Measurements from ENCODE around the gene MFAP5.

DNA sequence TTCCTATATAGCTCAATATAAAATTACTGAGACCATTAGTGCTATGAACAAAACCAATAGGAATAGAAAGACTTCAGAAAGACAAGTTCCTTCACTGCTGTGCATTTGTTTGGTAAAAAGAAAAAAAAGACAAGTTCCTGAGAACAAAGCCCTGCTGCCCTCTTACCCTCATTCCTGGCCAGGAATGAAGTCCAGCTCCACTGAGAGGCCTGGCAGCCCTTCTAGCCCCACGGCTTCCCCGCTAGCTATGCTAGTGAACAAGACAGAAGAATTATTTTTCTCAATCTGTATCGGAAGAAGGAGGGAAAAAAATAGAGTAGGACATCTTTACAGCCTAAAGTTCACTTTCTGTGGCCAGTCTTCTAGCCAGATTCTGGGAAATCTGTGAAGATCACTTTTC, 1.6 kb downstream of the MFAP5 start:
- TF ChIP-seq ZNF70 (CRISPR knock-in tag; IDR thresholded peaks at IDR 0.05) = no peak
- no peak for TF ChIP-seq PPARA (CRISPR knock-in tag; IDR thresholded peaks at IDR 0.05; ENCODE audit: borderline replicate concordance)
- no peak for TF ChIP-seq ZFP3 (CRISPR knock-in tag; IDR thresholded peaks at IDR 0.05)
- TF ChIP-seq RARB (CRISPR knock-in tag; IDR thresholded peaks at IDR 0.05) = no peak

Data from SK-N-SH treated with all-trans-retinoic acid at 6 μM for 48 hours (cell line).